HCT116 (cell line): ENCODE results near the gene CHI3L2. TPM values are rescaled to one million over a fixed set of nuclear protein-coding genes. Genes with fewer than 3 reads are reported as not detected.

ENCODE experiments used
- ATAC-seq: fragments of 200-7000 bp; cut with Tn5 transposase; 2 replicates; pipeline ENCODE4 v1.9.1; 2020; ENCODE audit warnings: mild to moderate bottlenecking, moderate library complexity
- BruUV-seq: library from RNA; stranded (reverse); fragments of 400-500 nt; replicated peaks from 2 replicates; lab custom pipeline; 2021; lab: Mats Ljungman, UMichigan
- CTCF ChIA-PET: fragments of 300-600 bp; sonication (Branson Sonifier 250); formaldehyde crosslinking; loops from one replicate; lab custom pipeline; 2021; ENCODE audit warnings: antibody characterized with exemption; lab: Charles Lee
- POLR2A ChIA-PET: fragments of 300-600, 350-600 bp; sonication (Branson Sonifier 250); formaldehyde crosslinking; loops from one replicate; lab custom pipeline; 2021; ENCODE audit warnings: antibody characterized with exemption; lab: Charles Lee
- RAD21 ChIA-PET, 2 experiments: fragments of 300-600 bp; sonication (Branson Sonifier 250); formaldehyde crosslinking; loops; one replicate each; lab custom pipeline; 2023; ENCODE audit warnings: low total read pairs in 2 of 2; ENCODE audit not compliant: uncharacterized antibody in 2 of 2, unreplicated experiment in 2 of 2, low non-redundant PET in 1 of 2; lab: Charles Lee
- DNase-seq: peaks from one replicate; pipeline ENCODE4 v3.0.0-alpha.2; 2010; ENCODE audit warnings: low read depth, low spot score
- H2AFZ ChIP-seq: fragments of 200-600 bp; shearing (Covaris generic), sonication (generic); 2 replicates; pipeline ENCODE4 v1.6.1; 2017; ENCODE audit warnings: low read depth, mixed run types, mixed read lengths, antibody characterized with exemption, low read length; ENCODE audit not compliant: poor library complexity, severe bottlenecking
- H3K27ac ChIP-seq: 2 replicates; pipeline ENCODE4 v1.5.1; 2012; ENCODE audit warnings: low read depth, low read length
- H3K27me3 ChIP-seq: fragments of 200-600 bp; sonication (generic); 2 replicates; pipeline ENCODE4 v1.6.1; 2016; ENCODE audit warnings: mixed run types, low read length, mixed read lengths; ENCODE audit not compliant: insufficient read depth
- H3K36me3 ChIP-seq, 2 experiments: fragments of 200-500 bp in 1 of 2; fragments of 200-600 bp in 1 of 2; sonication (Bioruptor generic) in 1 of 2; sonication (generic) in 1 of 2; 2 replicates each; pipeline versions ENCODE4 v1.5.1 to v1.6.1; 2014 to 2016; ENCODE audit warnings: low read length in 2 of 2, inconsistent platforms in 1 of 2, mixed read lengths in 1 of 2, mixed run types in 1 of 2; ENCODE audit not compliant: insufficient read depth in 2 of 2, control insufficient read depth in 1 of 2
- H3K4me1 ChIP-seq, 2 experiments: fragments of 200-600 bp in 1 of 2; sonication (generic) in 1 of 2; 2 replicates each; pipeline versions ENCODE4 v1.5.1 to v1.6.1; 2012 to 2017; ENCODE audit warnings: low read length in 2 of 2, inconsistent platforms in 1 of 2, mild to moderate bottlenecking in 1 of 2, mixed read lengths in 1 of 2, mixed run types in 1 of 2, moderate library complexity in 1 of 2; ENCODE audit not compliant: insufficient read depth in 2 of 2, control insufficient read depth in 1 of 2
- H3K4me2 ChIP-seq: fragments of 200-600 bp; sonication (generic); 2 replicates; pipeline ENCODE4 v1.6.1; 2017; ENCODE audit warnings: mixed run types, low read length, mixed read lengths
- H3K4me3 ChIP-seq, 2 experiments: fragments of 200-600 bp in 1 of 2; sonication (generic) in 1 of 2; replicated peaks in 1 of 2; 2 replicates each; pipeline ENCODE4 v1.5.1; 2011 to 2016; ENCODE audit warnings: low read length in 2 of 2, control low read depth in 1 of 2, low read depth in 1 of 2, mild to moderate bottlenecking in 1 of 2, mixed read lengths in 1 of 2, mixed run types in 1 of 2
- H3K79me2 ChIP-seq: fragments of 200-600 bp; sonication (generic); 2 replicates; pipeline ENCODE4 v1.6.1; 2017; ENCODE audit warnings: mild to moderate bottlenecking, mixed run types, low read length, moderate library complexity, mixed read lengths; ENCODE audit not compliant: insufficient read depth
- H3K9ac ChIP-seq: fragments of 200-600 bp; sonication (generic); 2 replicates; pipeline ENCODE4 v1.6.1; 2016; ENCODE audit warnings: low read length, mixed read lengths
- H3K9me2 ChIP-seq: fragments of 200-600 bp; sonication (generic), shearing (Covaris generic); 2 replicates; pipeline ENCODE4 v1.6.1; 2017; ENCODE audit warnings: mixed run types, mild to moderate bottlenecking, moderate library complexity; ENCODE audit not compliant: insufficient read depth
- H3K9me3 ChIP-seq, 2 experiments: fragments of 200-500 bp in 1 of 2; fragments of 200-600 bp in 1 of 2; sonication (Bioruptor generic) in 1 of 2; sonication (generic) in 1 of 2; 2 replicates each; pipeline ENCODE4 v1.6.1; 2014 to 2017; ENCODE audit warnings: low read length in 2 of 2, mixed read lengths in 2 of 2, inconsistent platforms in 1 of 2, low read depth in 1 of 2, mild to moderate bottlenecking in 1 of 2, mixed run types in 1 of 2, moderate library complexity in 1 of 2; ENCODE audit not compliant: control insufficient read depth in 1 of 2, insufficient read depth in 1 of 2
- H4K20me1 ChIP-seq: fragments of 200-600 bp; sonication (generic), shearing (Covaris generic); 2 replicates; pipeline ENCODE4 v1.6.1; 2017; ENCODE audit warnings: mixed run types, mild to moderate bottlenecking, moderate library complexity; ENCODE audit not compliant: insufficient read depth
- EZH2phosphoT487 ChIP-seq: fragments of 200-600 bp; IDR thresholded peaks from 2 replicates; pipeline ENCODE4 v1.6.1; 2018; ENCODE audit warnings: antibody characterized with exemption, borderline replicate concordance
- TCF7L2 ChIP-seq: IDR thresholded peaks from 2 replicates; pipeline ENCODE4 v1.7.0; 2011; ENCODE audit warnings: borderline replicate concordance, inconsistent platforms; ENCODE audit not compliant: insufficient read depth, insufficient read length; ENCODE audit errors: extremely low read depth
- intact Hi-C: fragments of 100-400 bp; cut with micrococcal nuclease; formaldehyde crosslinking; loops from 2 replicates; pipeline ENCODE4 v1.10.0; 2022
- total RNA-seq: library from RNA; stranded (reverse); gene quantifications from one replicate; pipeline ENCODE4 v1.2.1, GENCODE V29; 2021; ENCODE audit not compliant: unreplicated experiment
- TF ChIP-seq, protein P1 (sequence below): IDR thresholded peaks from 2 replicates; pipeline ENCODE4 v1.6.1; 2011; ENCODE audit warnings: mild to moderate bottlenecking, low read length, moderate library complexity; ENCODE audit not compliant: insufficient replicate concordance; ENCODE audit errors: extremely low read depth

Gene CHI3L2
- total RNA-seq, 1 experiment from 2014 or later = not detected

GRCh38 chr1:111249960-111250359, 22.4 kb downstream of the CHI3L2 start:
- intact Hi-C loops = no loop called here

DNA sequence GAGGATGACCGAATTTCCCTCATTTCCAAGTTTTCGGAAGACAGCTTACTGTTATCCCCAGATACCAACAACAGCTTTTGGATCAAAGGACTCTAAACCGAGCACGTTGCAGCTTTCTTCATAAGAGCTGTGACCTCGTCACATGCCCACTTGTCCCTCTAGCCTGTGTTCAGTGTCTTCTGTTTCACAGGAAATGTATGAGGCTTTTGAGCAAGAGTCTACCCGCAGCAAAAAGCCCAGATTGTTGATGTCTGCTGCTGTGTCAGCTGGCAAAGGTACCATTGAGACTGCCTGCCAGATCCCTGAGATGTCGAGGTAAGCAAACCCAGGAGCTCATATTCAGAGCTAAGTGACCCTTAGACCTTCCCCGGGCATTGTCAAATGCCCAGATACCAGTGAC, 24.1 kb downstream of the CHI3L2 start:
- POLR2A ChIA-PET = no interaction called here
- Histone ChIP-seq H3K9ac (no peak overlapping the region), H2AFZ (no peak overlapping the region), H3K27ac (no peak overlapping the region), H3K4me3 (no peak overlapping the region), H3K27me3 (peaks cover 39% of the 10 kb centered on the region), H3K4me2 (no peak overlapping the region), H3K9me3 (no peaks in the 10 kb centered on the region), H3K79me2 (no peaks in the 10 kb centered on the region), H4K20me1 (no peaks in the 10 kb centered on the region), H3K36me3 (no peaks in the 10 kb centered on the region), H3K4me1 (no peaks in the 10 kb centered on the region), H3K9me2 (no peaks in the 10 kb centered on the region)
- RAD21 ChIA-PET = no interaction called here
- ATAC-seq (no peak), DNase-seq (no peak)
- BruUV-seq = no TSS peak
- no peak for TF ChIP-seq EZH2phosphoT487
- TF ChIP-seq, protein P1, sequence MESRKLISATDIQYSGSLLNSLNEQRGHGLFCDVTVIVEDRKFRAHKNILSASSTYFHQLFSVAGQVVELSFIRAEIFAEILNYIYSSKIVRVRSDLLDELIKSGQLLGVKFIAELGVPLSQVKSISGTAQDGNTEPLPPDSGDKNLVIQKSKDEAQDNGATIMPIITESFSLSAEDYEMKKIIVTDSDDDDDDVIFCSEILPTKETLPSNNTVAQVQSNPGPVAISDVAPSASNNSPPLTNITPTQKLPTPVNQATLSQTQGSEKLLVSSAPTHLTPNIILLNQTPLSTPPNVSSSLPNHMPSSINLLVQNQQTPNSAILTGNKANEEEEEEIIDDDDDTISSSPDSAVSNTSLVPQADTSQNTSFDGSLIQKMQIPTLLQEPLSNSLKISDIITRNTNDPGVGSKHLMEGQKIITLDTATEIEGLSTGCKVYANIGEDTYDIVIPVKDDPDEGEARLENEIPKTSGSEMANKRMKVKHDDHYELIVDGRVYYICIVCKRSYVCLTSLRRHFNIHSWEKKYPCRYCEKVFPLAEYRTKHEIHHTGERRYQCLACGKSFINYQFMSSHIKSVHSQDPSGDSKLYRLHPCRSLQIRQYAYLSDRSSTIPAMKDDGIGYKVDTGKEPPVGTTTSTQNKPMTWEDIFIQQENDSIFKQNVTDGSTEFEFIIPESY = no peak
- no peak for TF ChIP-seq TCF7L2
- CTCF ChIA-PET = no interaction called here
- intact Hi-C loops = no loop called here

More at GRCh38 chr1:111249960-111250359, 22.4 kb downstream of the CHI3L2 start:
- H3K4me3 ChIP-seq = no peak overlapping the region
- H3K27ac ChIP-seq = no peak overlapping the region
- RAD21 ChIA-PET = no interaction called here
- H3K79me2 ChIP-seq = no peaks in the 10 kb centered on the region
- CTCF ChIA-PET = no interaction called here
- no peaks in the 10 kb centered on the region for H4K20me1 ChIP-seq
- H3K4me2 ChIP-seq = no peak overlapping the region
- ATAC-seq = no peak
- H3K36me3 ChIP-seq = no peaks in the 10 kb centered on the region
- POLR2A ChIA-PET = no interaction called here
- H3K9me2 ChIP-seq = no peaks in the 10 kb centered on the region
- no peak overlapping the region for H2AFZ ChIP-seq
- H3K27me3 ChIP-seq = peaks cover 28% of the 10 kb centered on the region; the same call in 1 of the 2 replicates
- no peak for TF ChIP-seq TCF7L2
- TF ChIP-seq, protein P1 = no peak
- DNase-seq = no peak
- no peaks in the 10 kb centered on the region for H3K9me3 ChIP-seq
- no peaks in the 10 kb centered on the region for H3K4me1 ChIP-seq
- no peak overlapping the region for H3K9ac ChIP-seq
- no TSS peak for BruUV-seq
